OCI-LY3 (cell line): ENCODE data around the gene FBXO47.

Source experiments
- EZH2phosphoT487 ChIP-seq: fragments of 200-600 bp; shearing (Covaris generic); IDR thresholded peaks from 2 replicates; pipeline ENCODE4 v1.6.1; 2018; ENCODE audit warnings: antibody characterized with exemption, mixed run types, low read depth
- TF ChIP-seq, protein P1 (sequence below): fragments of 200-600, 300-600 bp; sonication (generic); IDR thresholded peaks from 2 replicates; pipeline ENCODE4 v1.5.1; 2014; ENCODE audit warnings: antibody characterized with exemption, low read length, low read depth

GRCh38 chr17:39001703-39002637, 34.8 kb upstream of the FBXO47 start:
- TF ChIP-seq, protein P1, sequence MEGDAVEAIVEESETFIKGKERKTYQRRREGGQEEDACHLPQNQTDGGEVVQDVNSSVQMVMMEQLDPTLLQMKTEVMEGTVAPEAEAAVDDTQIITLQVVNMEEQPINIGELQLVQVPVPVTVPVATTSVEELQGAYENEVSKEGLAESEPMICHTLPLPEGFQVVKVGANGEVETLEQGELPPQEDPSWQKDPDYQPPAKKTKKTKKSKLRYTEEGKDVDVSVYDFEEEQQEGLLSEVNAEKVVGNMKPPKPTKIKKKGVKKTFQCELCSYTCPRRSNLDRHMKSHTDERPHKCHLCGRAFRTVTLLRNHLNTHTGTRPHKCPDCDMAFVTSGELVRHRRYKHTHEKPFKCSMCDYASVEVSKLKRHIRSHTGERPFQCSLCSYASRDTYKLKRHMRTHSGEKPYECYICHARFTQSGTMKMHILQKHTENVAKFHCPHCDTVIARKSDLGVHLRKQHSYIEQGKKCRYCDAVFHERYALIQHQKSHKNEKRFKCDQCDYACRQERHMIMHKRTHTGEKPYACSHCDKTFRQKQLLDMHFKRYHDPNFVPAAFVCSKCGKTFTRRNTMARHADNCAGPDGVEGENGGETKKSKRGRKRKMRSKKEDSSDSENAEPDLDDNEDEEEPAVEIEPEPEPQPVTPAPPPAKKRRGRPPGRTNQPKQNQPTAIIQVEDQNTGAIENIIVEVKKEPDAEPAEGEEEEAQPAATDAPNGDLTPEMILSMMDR = no peak
- TF ChIP-seq EZH2phosphoT487 = no peak
